H9 (cell line): Measurements from ENCODE around the gene RAET1G. TPM values are rescaled to one million over a fixed set of nuclear protein-coding genes. Genes with fewer than 3 reads are reported as not detected.

ENCODE experiments used
- DNase-seq: peaks from one replicate; pipeline ENCODE4 v3.0.0-alpha.2; 2017
- H2AFZ ChIP-seq: one replicate; pipeline ENCODE4 v1.6.1; 2013; ENCODE audit warnings: mild to moderate bottlenecking, low read length, control low read depth, moderate library complexity
- H2AK5ac ChIP-seq: 2 replicates; pipeline ENCODE4 v1.6.1; 2013; ENCODE audit warnings: low read length, control low read depth, mixed read lengths; ENCODE audit not compliant: insufficient read length
- H2BK120ac ChIP-seq: one replicate; pipeline ENCODE4 v1.6.1; 2013; ENCODE audit warnings: low read depth, mild to moderate bottlenecking, low read length, control low read depth, inconsistent platforms; ENCODE audit not compliant: poor library complexity, severe bottlenecking
- H2BK12ac ChIP-seq: 2 replicates; pipeline ENCODE4 v1.6.1; 2013; ENCODE audit warnings: low read length, control low read depth, mixed read lengths, low read depth; ENCODE audit not compliant: insufficient read length
- H2BK15ac ChIP-seq: 2 replicates; pipeline ENCODE4 v1.6.1; 2013; ENCODE audit warnings: low read depth, low read length, control low read depth
- H2BK20ac ChIP-seq: one replicate; pipeline ENCODE4 v1.6.1; 2013; ENCODE audit warnings: low read depth, mild to moderate bottlenecking, low read length, control low read depth, inconsistent platforms; ENCODE audit not compliant: poor library complexity, severe bottlenecking
- H2BK5ac ChIP-seq: 2 replicates; pipeline ENCODE4 v1.6.1; 2013; ENCODE audit warnings: low read length, control low read depth, mixed read lengths; ENCODE audit not compliant: insufficient read length
- H3K14ac ChIP-seq: 2 replicates; pipeline ENCODE4 v1.6.1; 2013; ENCODE audit warnings: low read length, control low read depth; ENCODE audit not compliant: insufficient read depth
- H3K18ac ChIP-seq: 2 replicates; pipeline ENCODE4 v1.6.1; 2013; ENCODE audit warnings: low read depth, mild to moderate bottlenecking, mixed read lengths, low read length, control low read depth; ENCODE audit not compliant: insufficient read length
- H3K23ac ChIP-seq: 2 replicates; pipeline ENCODE4 v1.6.1; 2013; ENCODE audit warnings: low read length, control low read depth, mixed read lengths, low read depth; ENCODE audit not compliant: insufficient read length
- H3K23me2 ChIP-seq: 2 replicates; pipeline ENCODE4 v1.6.1; 2013; ENCODE audit warnings: low read depth, mild to moderate bottlenecking, mixed read lengths, low read length, control low read depth; ENCODE audit not compliant: insufficient read length, poor library complexity, severe bottlenecking
- H3K27ac ChIP-seq: 2 replicates; pipeline ENCODE4 v1.5.1; 2013; ENCODE audit warnings: low read length, control low read depth, mixed read lengths, low read depth; ENCODE audit not compliant: insufficient read length
- H3K27me3 ChIP-seq: 2 replicates; pipeline ENCODE4 v1.6.1; 2013; ENCODE audit warnings: low read length, control low read depth, inconsistent platforms; ENCODE audit not compliant: insufficient read depth
- H3K4ac ChIP-seq: 2 replicates; pipeline ENCODE4 v1.6.1; 2013; ENCODE audit warnings: low read depth, mild to moderate bottlenecking, control low read depth, inconsistent platforms, low read length, moderate library complexity
- H3K4me1 ChIP-seq: 2 replicates; pipeline ENCODE4 v1.6.1; 2013; ENCODE audit warnings: low read length, control low read depth, inconsistent platforms; ENCODE audit not compliant: insufficient read depth
- H3K4me2 ChIP-seq: 2 replicates; pipeline ENCODE4 v1.6.1; 2013; ENCODE audit warnings: low read length, control low read depth, mixed read lengths; ENCODE audit not compliant: insufficient read length, insufficient read depth
- H3K56ac ChIP-seq: 2 replicates; pipeline ENCODE4 v1.6.1; 2013; ENCODE audit warnings: low read depth, mild to moderate bottlenecking, mixed read lengths, low read length, control low read depth; ENCODE audit not compliant: insufficient read length
- H3K79me1 ChIP-seq: 2 replicates; pipeline ENCODE4 v1.6.1; 2013; ENCODE audit warnings: low read depth, mild to moderate bottlenecking, moderate library complexity, low read length, control low read depth, inconsistent platforms; ENCODE audit not compliant: insufficient read depth, poor library complexity, severe bottlenecking
- H3K79me2 ChIP-seq: 2 replicates; pipeline ENCODE4 v1.6.1; 2013; ENCODE audit warnings: low read length, control low read depth, inconsistent platforms; ENCODE audit not compliant: insufficient read depth
- H3K9ac ChIP-seq: 2 replicates; pipeline ENCODE4 v1.6.1; 2013; ENCODE audit warnings: low read length, control low read depth, mixed read lengths; ENCODE audit not compliant: insufficient read length; ENCODE audit errors: extremely low read depth
- H3K9me3 ChIP-seq: one replicate; pipeline ENCODE4 v1.6.1; 2013; ENCODE audit warnings: low read depth, low read length, inconsistent platforms; ENCODE audit not compliant: control insufficient read depth
- H3T11ph ChIP-seq: one replicate; pipeline ENCODE4 v1.6.1; 2013; ENCODE audit warnings: mild to moderate bottlenecking, low read length, control low read depth, inconsistent platforms
- H4K20me1 ChIP-seq: one replicate; pipeline ENCODE4 v1.6.1; 2013; ENCODE audit not compliant: control insufficient read depth, insufficient read length, insufficient read depth
- H4K5ac ChIP-seq: 2 replicates; pipeline ENCODE4 v1.6.1; 2013; ENCODE audit warnings: low read depth, mild to moderate bottlenecking, mixed read lengths, low read length, control low read depth; ENCODE audit not compliant: insufficient read length
- H4K8ac ChIP-seq: replicated peaks from 2 replicates; pipeline ENCODE4 v1.6.1; 2013; ENCODE audit warnings: low read length, control low read depth, mixed read lengths, low read depth; ENCODE audit not compliant: insufficient read length
- H4K91ac ChIP-seq: 2 replicates; pipeline ENCODE4 v1.6.1; 2013; ENCODE audit warnings: low read depth, mild to moderate bottlenecking, moderate library complexity, mixed read lengths, low read length, control low read depth; ENCODE audit not compliant: insufficient read length
- H3K27ac Mint-ChIP-seq, 3 experiments: 2 replicates in 2 of 3; 3 replicates in 1 of 3; pipeline ENCODE4 v1.8.0; 2020 to 2021; ENCODE audit warnings: mixed read lengths in 3 of 3, mild to moderate bottlenecking in 1 of 3, moderate library complexity in 1 of 3
- H3K27me3 Mint-ChIP-seq: 2 replicates; pipeline ENCODE4 v1.8.0; 2021; ENCODE audit warnings: low read depth, mild to moderate bottlenecking, moderate library complexity, mixed read lengths
- H3K36me3 Mint-ChIP-seq, 3 experiments: 2 replicates in 2 of 3; 3 replicates in 1 of 3; pipeline ENCODE4 v1.8.0; 2020 to 2021; ENCODE audit warnings: low read depth in 3 of 3, mixed read lengths in 3 of 3; ENCODE audit not compliant: insufficient read depth in 1 of 3
- H3K4me1 Mint-ChIP-seq, 2 experiments: 2 replicates each; pipeline ENCODE4 v1.8.0; 2020; ENCODE audit warnings: mixed read lengths in 2 of 2
- H3K4me3 Mint-ChIP-seq, 2 experiments: 2 replicates in 1 of 2; 3 replicates in 1 of 2; pipeline ENCODE4 v1.8.0; 2020 to 2021; ENCODE audit warnings: mild to moderate bottlenecking in 2 of 2, mixed read lengths in 2 of 2, moderate library complexity in 1 of 2
- H3K9me3 Mint-ChIP-seq, 2 experiments: 2 replicates in 1 of 2; 3 replicates in 1 of 2; pipeline ENCODE4 v1.8.0; 2020; ENCODE audit warnings: mild to moderate bottlenecking in 2 of 2, mixed read lengths in 2 of 2, moderate library complexity in 1 of 2
- CTCF ChIP-seq: fragments of 200-600 bp; sonication (generic); conservative IDR thresholded peaks from 3 replicates; pipeline ENCODE4 v1.8.0; 2021; ENCODE audit warnings: antibody characterized with exemption, mild to moderate bottlenecking
- WGBS: extraction: QIAGEN DNeasy Blood & Tissue Kit; methylation state at CpG from one replicate; pipeline ENCODE4 v1.1.7; 2013; ENCODE audit warnings: missing lambda C conversion rate, low lambda C conversion rate, mixed read lengths; ENCODE audit not compliant: insufficient read length; ENCODE audit errors: extremely low coverage; 5-methylcytosine and 5-hydroxymethylcytosine counted together
- total RNA-seq: library from RNA; stranded (reverse); gene quantifications from 2 replicates; pipeline ENCODE4 v1.2.1, GENCODE V29; 2021

RAET1G gene
- total RNA-seq, 1 experiment from 2014 or later, result not detected

GRCh38 chr6:149885888-149886287, 37.0 kb downstream of the RAET1G start:
- Histone ChIP-seq H4K20me1 (no peaks in the 10 kb centered on the region), H3K14ac (no peak overlapping the region), H4K8ac (no peak overlapping the region), H4K91ac (no peak overlapping the region), H3T11ph (no peak overlapping the region), H3K56ac (no peak overlapping the region), H3K23me2 (no peaks in the 10 kb centered on the region), H3K18ac (no peak overlapping the region), H2AK5ac (no peak overlapping the region), H2AFZ (no peak overlapping the region), H3K27me3 (no peaks in the 10 kb centered on the region), H3K4me1 (no peaks in the 10 kb centered on the region), H2BK5ac (no peak overlapping the region), H3K23ac (no peak overlapping the region), H3K4me2 (no peak overlapping the region), H2BK15ac (no peak overlapping the region), H3K9ac (no peak overlapping the region), H2BK20ac (no peak overlapping the region), H2BK120ac (no peak overlapping the region), H3K4ac (no peak overlapping the region), H4K5ac (no peak overlapping the region), H2BK12ac (no peak overlapping the region), H3K79me2 (no peaks in the 10 kb centered on the region), H3K9me3 (no peaks in the 10 kb centered on the region), H3K79me1 (no peaks in the 10 kb centered on the region), H3K27ac (no peak overlapping the region)
- Mint-ChIP-seq H3K4me3 (no peak overlapping the region), H3K27ac (no peak overlapping the region; a peak in 1 of 7 replicates), H3K36me3 (no peaks in the 10 kb centered on the region), H3K4me1 (peaks cover 2 to 6% of the 10 kb centered on the region in 2 experiments; a peak in 2 of 4 replicates), H3K9me3 (no peaks in the 10 kb centered on the region), H3K27me3 (peaks cover 52% of the 10 kb centered on the region)
- DNase-seq, result no peak
- no CpG with 5 or more reads among the region's 3 CpGs for WGBS
- TF ChIP-seq CTCF, result no peak
